ENCODE results near the gene DUSP10.

DUSP10 gene

DNA sequence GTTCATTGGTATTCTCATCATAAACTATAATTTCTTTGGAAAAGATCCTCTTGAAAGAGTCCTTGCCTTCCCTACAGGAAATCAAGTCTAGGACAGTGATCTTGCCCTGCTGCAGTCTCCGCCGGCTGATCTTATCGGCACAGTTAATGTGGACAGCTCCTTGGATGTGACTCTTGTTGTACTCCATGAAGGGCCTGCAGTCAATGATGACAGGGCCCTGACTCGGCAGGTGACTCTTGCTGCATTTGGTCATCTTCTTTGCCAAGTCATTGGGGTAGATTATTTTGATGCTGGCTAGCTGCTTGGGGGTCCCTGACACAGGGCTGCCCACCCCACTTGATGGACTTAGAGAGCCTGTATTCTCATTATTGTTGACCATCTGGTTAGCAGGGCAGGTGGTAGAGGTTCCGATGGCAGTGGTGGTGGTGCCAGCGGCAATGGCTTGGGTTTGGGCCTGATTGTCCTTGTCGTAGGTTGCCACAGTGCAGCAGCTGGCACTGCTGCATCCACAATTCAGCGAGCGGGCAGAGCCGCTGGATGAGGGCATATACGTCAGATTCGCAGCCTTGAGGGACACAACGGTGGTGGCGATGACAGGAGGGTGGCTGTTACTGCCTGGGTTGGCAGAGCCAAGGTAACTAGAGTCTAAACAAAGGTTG is 2.7 kb downstream of the DUSP10 start:
- TF ChIP-seq, protein P1, sequence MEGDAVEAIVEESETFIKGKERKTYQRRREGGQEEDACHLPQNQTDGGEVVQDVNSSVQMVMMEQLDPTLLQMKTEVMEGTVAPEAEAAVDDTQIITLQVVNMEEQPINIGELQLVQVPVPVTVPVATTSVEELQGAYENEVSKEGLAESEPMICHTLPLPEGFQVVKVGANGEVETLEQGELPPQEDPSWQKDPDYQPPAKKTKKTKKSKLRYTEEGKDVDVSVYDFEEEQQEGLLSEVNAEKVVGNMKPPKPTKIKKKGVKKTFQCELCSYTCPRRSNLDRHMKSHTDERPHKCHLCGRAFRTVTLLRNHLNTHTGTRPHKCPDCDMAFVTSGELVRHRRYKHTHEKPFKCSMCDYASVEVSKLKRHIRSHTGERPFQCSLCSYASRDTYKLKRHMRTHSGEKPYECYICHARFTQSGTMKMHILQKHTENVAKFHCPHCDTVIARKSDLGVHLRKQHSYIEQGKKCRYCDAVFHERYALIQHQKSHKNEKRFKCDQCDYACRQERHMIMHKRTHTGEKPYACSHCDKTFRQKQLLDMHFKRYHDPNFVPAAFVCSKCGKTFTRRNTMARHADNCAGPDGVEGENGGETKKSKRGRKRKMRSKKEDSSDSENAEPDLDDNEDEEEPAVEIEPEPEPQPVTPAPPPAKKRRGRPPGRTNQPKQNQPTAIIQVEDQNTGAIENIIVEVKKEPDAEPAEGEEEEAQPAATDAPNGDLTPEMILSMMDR (conservative IDR thresholded peaks at IDR 0.05; ENCODE audit: control insufficient read depth, insufficient read depth, low read depth, low read length): no peak
- no peak overlapping the region for H3K4me3 ChIP-seq (ENCODE audit: control insufficient read depth, low read depth, low read length)
- DNase-seq (ENCODE audit: low read depth): no peak

DNA sequence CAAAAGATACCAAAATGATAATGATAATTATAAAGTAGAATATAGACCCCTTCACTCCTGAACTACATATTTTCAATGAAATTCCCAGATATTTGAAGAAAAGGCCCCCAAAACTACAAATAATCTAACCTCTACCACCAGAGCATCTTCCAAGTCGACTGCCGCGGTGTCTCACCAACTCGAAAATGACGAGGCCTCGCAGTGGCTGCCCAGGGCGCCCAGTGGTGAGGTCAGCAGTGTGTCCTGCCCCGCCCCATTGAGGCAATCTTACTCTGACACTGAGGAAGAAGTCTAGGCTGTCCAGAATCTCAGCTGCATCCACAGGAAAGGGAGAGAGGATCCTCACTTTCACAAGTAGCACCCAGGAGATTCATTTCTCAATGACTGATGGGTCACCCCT is 5.2 kb downstream of the DUSP10 start:
- H3K4me3 ChIP-seq (ENCODE audit: control insufficient read depth, low read depth, low read length): no peak overlapping the region
- DNase-seq (ENCODE audit: low read depth): no peak
- TF ChIP-seq, protein P1 (conservative IDR thresholded peaks at IDR 0.05; ENCODE audit: control insufficient read depth, insufficient read depth, low read depth, low read length): no peak

DNA sequence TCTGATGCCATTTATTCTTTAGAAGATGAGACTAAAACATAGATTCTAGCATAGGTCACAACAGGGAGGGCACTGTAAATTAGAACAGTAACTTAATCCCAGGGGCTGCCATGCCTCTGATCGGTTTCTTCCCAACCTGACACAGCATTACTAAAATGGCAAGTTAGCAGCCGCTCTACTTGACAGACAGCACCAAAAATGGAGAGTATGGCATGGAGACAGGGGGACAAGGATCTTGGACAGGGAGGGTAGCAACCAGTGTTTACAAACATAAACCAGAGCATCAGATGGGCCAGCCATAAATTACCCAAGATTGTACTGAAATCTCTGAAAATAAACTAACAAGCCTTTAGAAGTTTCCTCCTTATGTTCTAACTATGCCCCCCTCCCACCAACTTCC is 5.9 kb downstream of the DUSP10 start:
- DNase-seq (ENCODE audit: low read depth): no peak
- TF ChIP-seq, protein P1 (conservative IDR thresholded peaks at IDR 0.05; ENCODE audit: control insufficient read depth, insufficient read depth, low read depth, low read length): no peak
- H3K4me3 ChIP-seq (ENCODE audit: control insufficient read depth, low read depth, low read length): no peak overlapping the region

GRCh38 chr1:221734187-221734586 is 7.7 kb downstream of the DUSP10 start:
- DNase-seq (ENCODE audit: low read depth): no peak
- TF ChIP-seq, protein P1 (conservative IDR thresholded peaks at IDR 0.05; ENCODE audit: control insufficient read depth, insufficient read depth, low read depth, low read length): no peak
- no peak overlapping the region for H3K4me3 ChIP-seq (ENCODE audit: control insufficient read depth, low read depth, low read length)

GRCh38 chr1:221732052-221732451 is 9.8 kb downstream of the DUSP10 start:
- no peak for DNase-seq (ENCODE audit: low read depth)
- TF ChIP-seq, protein P1 (conservative IDR thresholded peaks at IDR 0.05; ENCODE audit: control insufficient read depth, insufficient read depth, low read depth, low read length): no peak
- H3K4me3 ChIP-seq (ENCODE audit: control insufficient read depth, low read depth, low read length): no peak overlapping the region

DNA sequence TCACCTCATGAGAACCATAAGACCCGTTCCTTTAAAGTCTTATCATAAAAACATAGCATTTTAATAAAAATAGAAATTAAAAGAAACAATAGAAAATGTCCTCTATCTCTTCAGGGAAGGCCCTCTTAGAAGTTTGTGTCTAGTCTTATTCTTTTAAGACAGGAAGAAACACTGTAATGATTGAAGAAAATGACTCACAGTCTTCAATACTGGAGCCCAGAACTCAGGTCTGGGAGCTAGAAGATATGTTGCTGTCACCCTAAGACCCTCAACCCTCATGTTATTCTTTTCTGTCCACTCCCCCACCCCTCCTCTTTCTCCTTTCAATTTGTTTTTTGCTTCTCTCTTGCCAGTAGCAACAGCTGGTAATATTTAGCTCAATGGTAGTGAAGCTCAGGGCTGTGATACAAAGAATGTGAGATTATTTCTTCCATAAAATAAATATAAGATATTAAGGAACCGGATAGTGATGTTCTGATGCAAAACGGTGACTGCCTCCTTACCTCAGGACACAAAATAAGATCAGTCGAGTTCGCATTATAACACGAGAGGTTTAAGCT is 12.0 kb downstream of the DUSP10 start:
- TF ChIP-seq, protein P1 (conservative IDR thresholded peaks at IDR 0.05; ENCODE audit: control insufficient read depth, insufficient read depth, low read depth, low read length): no peak
- DNase-seq (ENCODE audit: low read depth): peak; percentile 27
- no peak overlapping the region for H3K4me3 ChIP-seq (ENCODE audit: control insufficient read depth, low read depth, low read length)

Data from fibroblast of mammary gland (primary cell).